GM21367 (cell line): ENCODE data around the gene BAHCC1.

ENCODE experiments used
- ATAC-seq: cut with Tn5 transposase; IDR thresholded peaks from one replicate; pipeline ENCODE4 v1.9.1; 2021; ENCODE audit not compliant: unreplicated experiment

Gene BAHCC1

DNA sequence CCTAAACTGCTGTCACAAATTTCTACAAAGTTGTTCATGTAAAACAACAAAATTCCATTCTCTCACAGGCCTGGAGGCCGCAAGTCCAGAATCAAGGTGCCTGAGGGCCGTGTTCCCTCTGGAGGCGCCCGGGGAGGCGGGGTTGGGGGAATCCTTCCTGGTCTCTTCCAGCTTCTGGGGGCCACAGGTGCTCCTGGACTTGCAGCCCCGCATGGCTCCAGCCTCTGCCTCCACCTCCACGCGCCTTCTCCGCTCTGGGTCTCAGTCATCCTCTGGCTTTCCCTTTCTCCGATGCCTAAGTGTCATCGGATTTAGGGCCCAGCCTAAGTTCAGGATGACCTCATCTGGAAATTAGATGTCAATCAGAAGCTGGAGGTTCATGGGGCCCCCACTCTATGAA lies 28.6 kb upstream of the BAHCC1 start:
- ATAC-seq = no peak

DNA sequence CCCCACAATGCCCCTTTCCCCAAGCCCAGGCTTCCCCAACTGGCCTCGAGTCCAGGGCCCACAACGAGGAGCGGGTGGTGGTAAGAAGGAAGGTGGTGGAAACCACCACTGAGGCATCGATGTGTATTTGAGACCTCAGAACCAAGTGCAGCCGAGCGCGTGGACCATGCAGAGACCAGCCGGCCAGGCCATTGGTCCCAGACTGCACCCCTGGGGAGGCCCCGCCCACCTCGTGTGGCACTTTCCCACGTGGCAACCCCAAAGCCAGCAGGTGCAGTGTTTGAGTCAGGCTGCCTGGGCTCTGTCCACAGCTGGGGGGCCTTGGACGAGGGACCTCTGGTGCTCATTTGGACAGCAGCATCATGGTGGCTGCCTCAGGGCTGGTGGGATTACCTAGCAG lies 28.1 kb upstream of the BAHCC1 start:
- no peak for ATAC-seq

DNA sequence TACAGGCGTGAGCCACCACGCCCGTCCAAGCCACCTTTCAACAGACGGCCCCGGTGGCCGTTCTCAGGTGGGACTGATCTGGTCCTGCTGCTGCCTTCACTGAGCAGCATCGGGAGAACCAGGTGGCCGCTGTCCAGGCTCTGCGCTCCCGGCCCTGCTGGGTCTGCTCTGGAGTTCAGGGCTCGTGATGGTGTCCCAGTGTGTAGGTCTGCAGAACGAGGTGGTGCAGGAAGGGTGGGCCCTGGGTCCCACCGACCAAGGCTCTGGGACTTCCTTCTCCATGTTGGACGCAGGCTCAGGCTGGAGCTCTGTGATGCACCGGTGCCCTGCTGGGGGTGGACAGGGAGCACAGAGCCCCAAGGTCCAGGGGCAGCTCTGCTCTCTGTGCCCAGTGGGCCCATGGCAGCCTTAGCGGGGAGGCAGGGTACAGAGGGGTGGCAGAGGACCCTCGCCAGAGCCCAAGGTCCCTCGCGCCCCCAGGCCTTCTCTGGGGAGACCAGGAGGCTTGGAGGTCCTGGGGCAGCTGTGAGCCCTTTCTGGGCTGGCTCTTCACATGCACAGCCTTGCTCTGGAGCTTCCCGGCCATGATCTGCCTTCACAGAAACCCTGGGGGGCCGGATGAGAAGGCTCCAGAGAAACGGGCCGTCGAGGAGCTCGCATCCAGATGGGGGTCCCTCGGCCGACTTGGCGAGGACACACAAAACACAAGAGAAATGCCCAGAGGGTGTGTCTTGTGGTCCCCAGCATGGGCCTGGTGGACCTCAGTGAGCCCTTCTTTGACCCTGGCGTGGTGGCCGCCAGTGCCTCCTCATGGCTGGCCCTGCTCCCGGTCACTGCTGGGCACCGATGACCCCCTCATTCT lies 26.9 kb upstream of the BAHCC1 start:
- no peak for ATAC-seq

DNA sequence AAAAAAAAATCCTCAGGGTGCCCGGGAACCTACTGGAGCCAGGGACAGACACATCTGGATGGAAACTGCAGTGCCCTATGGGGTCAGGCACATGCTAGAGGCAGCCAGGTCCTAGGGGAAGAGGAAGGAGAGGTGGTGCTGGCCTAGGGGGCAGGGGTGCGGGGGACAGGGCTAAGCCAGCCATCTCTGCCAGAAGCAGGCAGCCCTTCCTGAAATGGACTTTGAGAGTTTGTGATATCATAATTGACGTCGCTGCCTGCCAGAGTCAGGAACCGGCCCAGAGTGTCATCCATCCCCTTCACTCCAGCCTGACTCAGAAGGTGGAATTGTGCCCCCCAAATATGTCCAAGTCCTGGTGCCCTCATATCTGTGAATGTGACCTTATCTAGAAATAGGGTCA lies 25.0 kb upstream of the BAHCC1 start:
- ATAC-seq = no peak

DNA sequence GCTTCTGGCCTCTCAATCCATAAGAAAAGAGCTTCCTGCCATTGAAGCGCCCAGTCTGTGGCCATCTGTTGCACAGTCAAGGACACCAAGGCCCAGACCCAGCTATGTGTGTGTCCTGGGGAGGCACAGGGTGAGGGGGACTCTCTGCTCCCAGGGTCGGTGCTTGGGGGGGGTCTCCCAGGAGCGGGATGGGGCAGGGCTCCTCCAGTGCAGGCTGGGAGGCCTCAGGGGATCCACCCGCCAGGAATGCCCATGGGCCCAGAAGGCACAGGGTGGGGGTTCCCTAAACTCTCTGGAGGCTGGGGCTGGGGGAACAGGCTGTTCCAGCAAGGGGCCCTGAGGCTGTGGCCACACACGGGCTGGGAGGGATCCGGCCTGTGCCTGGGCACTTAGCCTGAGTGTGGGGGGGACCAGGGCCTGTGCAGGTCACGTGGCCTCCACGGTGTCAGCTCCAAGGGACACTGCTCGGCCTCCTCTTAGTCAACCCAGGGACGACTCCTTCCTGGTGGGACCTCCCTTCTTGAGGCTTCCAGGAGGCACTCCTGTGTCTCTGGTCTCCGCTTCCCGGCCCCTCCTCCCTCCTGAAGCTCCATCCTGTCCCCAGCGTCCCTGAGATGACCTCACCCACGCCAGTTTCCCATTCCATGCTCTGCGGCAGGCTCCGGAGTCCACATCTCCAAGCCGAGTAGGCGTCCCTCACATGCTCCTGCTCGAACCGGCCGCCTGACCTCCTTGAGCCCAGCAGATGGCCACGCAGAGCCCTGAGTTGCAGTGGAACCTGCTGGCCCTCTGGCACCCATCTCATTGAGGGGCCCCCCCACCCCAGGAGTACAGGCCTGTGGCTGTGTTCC lies 23.1 kb upstream of the BAHCC1 start:
- no peak for ATAC-seq

DNA sequence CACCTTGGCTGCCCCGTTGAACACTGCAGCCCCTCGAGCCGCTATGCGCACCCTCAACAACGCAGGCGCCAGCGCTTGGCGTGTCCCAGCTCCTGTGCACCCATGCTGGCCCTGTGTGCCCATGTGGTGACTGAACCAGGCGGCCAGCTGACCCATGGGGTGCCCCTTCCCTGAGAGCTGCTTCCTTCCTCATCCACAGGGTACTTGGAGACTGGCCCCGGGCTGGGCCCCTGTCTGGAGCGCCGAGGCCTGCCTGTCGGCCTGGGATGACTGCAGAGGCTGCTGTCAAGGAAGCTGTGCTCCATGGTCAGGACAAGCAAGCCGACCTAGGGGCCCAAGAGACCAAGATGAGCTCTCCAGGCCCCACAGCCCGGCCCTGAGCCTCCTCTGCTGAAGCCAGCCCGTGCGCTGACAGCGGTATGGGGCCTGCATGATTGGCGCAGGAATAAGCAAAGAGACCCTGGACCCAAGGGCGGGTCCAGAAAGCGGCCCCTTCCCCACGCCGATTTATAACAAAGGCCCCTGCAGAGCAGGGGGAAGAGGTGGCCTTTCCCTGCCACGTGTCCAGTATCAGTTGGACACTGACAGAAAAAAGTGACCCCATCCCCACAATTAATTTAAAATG lies 21.6 kb upstream of the BAHCC1 start:
- ATAC-seq = no peak

DNA sequence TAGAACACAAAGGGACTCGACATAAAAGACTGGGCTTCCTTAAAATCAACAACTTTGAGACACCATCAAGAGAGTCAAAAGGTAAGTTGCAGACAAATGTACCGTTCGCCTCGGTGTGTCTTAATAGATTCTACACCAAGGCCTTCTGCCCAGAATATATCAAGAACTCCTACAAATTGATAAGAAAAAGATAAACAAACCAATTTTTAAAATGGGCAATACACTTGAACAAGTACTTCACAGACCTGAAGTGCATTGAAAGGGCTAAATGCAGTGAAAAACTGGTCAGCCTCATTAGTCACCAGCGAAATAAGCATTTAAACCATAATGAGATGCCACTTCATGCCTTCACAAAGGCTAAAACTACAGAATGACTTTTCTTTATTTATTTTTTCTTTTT lies 20.4 kb upstream of the BAHCC1 start:
- no peak for ATAC-seq

DNA sequence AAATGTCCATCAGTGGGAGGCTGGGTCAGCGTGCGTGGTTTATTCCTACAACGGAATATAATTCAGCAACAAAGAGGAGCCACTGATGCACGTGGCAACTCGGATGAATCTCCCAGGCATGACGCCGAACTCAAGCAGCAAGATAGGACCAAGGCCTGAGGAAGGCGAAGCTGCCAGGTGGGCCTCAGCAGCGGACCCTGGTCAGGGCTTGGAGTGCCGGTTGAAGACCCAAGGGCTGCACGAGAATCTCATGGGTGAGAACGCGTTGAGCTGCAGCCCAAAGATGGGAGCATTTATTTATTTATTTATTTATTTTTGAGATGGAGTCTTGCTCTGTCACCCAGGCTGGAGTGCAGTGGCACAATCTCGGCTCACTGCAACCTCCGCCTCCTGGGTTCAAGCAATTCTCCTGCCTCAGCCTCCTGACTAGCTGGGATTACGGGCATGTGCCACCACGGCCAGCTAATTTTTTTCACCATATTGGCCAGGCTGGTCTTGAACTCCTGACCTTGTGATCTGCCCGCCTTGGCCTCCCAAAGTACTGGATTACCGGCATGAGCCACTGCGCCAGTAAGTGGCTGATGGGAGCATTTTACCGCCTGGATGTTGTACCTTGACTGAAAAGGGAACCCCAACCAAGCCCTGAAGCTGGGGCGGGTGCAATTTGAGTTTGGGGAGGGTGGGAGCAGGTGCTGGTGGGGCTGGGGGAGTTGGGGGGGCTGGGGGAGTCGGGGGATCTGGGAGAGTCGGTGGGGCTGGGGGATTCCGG lies 18.1 kb upstream of the BAHCC1 start:
- no peak for ATAC-seq

DNA sequence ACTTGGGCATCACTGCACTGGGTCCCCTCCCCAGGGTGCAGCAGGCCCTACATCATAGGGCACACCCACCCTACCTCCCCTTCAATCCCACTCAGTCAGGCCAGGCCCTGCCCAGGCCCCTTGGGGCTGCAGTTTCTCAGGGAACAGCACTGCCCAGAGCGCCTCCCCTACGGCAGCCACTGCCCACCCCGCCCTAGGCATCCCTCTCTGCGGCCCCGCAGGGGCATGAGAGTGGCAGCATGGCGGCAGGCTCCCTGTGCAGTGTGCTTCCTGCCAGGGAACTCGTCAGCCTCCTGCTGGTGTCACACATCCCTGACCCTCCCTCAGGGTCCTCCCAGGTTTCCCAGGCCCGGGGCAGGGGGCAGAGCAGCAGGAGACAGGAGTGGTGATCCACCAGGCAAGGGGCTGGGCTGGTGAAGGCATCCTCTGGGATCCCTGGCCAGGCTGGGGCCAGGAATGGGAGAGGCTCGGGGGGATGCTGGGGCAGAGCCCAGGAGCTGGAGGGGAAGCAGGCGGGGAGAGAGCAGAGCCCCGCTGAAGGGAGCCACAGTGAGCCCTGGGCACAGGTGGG lies 16.2 kb upstream of the BAHCC1 start:
- ATAC-seq = no peak

DNA sequence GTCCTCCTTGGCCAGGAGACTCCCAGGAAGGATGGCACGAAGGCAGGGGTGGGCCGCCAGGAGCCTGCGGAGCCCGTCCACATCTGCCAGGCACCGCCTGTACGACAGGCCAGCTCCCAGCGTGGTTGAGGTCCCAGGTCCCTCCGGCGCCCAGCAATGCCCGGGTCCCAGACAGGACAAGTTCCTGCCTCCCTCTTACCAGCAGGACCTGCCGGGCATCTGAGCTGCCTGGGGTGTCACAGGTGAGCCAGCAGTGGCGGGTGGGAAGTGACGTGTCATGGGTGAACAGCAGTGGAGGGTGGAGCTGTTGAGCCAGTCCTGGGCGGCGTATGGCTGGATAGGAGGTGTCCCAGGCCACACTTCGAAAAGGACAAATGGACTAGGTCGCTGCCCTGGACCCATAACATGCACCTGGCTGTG lies 15.7 kb upstream of the BAHCC1 start:
- ATAC-seq = no peak

DNA sequence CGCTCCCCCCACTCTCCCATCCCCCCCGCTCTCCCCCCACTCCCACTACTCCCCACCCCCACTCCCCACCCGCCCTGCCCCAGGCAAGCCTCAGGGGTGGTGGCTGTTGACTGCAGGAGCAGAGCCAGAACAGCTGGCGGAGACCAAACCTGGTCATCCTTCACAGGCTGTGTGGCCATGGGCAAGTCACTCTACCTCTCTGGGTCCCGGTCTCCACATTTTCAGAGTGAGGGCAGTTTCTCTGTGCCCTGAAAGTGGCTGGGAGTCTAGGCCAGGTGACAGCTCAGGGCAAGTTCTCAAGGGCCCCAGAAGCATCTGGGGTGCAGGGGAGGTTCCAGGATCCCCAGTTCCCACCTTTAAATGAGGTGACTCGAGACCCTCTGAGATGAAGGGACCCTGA lies 15.1 kb upstream of the BAHCC1 start:
- no peak for ATAC-seq

DNA sequence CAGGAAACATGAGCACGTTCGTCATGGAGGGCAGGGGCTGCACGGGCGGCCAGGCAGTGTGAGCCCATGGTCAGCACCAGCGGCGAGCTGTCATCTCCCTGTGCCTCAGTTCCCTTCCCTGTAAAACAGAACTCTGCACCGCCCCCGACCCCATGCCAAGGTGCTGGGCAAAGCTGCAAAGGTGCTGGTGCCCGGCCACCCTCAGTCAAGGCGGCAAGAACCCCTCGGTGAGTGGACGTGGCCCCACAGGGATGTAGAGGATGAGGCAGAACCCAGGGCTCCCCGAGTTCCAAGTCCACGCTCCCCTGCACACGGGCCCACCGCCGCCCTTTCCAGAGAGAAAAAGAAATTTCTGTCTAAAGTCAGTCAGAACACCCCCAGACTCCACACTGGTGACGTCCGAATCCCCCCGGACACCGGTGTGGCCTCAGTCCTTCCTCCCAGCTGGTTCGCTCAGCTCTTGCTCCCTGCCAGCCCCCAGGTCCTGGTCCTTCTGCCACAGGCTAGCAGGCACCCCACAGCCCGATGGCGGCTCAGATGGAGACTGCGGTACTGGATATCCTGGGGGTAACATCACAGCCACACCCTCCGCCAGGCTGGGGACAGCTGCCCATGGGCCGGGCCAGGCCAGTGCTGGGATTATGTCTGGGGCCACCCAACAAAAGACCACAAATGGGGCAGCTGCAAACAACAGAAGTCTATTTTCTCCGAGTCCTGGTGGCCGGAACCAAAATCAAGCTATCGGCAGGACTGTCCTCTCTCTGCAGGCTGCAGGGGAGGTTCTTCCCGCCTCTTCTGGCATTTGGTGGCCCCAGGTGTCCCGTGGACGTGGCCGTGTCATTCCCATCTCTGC lies 14.4 kb upstream of the BAHCC1 start:
- no peak for ATAC-seq

DNA sequence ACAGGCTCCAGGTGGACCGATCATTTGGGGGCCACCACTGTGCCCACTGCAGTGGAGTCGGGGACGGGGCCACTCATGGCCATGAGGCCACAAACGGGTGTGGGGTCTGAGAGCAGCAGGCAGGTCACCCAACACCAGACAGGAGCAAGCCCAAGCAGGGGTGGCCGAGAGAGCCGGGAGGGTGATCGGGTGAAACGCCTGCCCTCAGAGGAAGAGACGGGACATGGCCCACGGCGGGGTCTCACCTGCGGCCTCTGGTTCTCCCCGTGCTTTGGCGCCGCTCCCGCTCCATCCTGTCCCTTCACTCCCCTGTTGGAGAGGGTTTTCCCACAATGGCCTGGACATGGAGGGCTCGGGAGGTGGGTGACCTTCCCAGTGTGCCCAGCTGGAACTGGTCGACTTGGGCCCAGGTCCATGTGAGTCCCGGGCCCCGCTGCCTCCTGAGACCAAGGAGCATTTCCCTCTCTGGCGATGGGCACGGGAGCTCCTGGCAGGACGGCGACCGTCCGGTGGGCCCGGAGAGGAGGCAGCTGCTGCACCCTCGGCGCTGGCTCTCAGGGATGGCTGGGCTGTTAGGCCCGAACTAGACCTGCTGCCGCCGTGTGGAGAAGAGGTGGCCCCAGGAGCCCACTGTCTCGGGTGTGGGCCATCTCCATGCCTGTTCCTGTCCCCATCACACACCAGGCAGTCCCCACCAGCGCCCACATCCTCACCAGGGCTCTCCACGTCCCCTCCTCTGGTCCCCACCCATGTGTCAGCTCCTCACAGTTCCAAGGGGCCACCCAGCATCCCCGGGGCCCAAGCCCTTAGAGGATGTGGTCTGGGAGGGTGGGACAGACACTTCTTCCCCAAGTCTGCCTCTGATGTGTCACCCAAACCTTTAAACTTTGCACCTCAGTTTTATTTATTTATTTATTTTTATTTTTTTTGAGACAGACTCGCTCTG lies 13.4 kb upstream of the BAHCC1 start:
- ATAC-seq = no peak

DNA sequence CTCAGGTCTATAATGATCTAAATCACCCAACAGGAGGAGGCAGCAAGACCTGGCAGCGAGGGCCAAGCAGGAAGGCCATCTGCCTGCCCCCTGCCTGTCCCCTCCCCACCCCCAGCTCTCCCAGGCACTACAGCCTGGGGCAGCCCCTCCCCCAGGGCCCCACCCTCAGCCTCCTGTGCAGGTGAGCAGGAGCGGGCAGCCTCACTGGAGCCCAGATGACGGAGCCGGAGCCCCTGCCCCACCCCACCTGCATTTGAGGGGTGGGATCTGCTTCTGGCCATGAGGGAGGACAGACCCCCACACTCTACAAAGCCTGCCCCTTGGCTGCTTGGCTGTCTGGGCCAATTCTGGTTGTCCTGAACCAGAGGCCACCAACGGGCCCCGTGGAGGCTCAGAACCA lies 12.4 kb upstream of the BAHCC1 start:
- no peak for ATAC-seq

DNA sequence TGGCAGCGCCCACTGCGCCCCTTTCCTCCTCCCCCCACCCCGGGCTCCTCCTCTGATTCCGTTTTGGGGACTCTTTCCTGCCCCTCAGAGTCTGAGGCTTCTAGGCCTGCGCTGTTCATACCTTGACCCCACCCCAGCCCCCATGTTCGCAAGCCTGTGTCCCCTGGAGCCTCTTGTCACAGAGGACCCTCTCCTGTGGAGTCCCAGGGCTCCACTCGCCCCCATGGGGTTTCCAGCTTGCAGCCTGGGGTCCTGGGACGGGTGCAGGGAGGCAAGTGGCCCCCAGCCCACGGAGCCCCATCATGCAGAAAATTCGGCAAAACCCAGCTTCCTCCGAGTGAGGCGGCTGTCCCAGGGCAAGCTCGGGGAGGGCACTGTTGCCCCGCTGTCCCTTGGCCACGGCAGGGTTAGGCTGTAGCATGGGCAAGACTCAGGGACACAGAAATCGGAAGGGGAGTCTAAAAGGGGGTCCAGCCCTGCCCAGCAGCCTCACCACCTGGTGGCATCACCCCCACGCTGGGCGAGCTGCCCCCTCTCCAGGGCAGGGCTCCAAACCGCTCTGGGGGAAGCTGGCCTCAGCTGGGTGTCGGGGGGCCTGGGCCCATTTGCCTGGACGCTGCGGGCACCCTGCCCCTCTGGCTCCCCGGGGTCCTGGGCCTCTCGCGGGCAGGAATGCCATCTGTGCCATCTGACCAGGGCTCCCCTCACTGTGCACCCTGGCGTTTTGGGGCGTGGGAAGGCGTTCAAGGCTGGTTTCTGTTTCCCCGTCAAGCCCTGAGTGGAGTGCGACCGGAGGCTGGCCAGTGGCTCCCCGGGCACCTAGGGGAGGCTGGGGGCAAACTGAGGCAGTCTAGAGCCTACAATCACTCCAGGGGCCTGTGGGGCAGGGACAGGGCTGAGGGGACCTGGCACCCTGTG lies 11.5 kb upstream of the BAHCC1 start:
- no peak for ATAC-seq

DNA sequence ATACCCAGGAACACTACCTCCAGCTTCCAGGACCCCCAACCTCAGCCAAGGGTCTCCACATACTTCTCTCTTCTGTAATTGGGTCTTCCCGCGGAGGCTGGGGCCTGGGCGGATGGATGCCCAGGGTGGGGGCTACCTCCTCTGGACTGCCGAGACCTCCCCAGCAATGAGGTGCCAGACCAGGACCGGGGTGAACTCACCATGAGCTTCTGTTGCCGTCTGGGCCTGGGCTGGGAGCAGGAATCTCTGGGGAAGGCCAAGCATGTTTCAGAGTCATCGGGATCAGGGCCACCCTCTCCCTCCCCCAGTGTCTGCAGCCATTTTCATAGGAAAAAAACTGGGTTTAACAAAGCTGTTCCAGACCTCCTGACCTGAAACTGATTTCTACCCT lies 10.3 kb upstream of the BAHCC1 start:
- no peak for ATAC-seq

DNA sequence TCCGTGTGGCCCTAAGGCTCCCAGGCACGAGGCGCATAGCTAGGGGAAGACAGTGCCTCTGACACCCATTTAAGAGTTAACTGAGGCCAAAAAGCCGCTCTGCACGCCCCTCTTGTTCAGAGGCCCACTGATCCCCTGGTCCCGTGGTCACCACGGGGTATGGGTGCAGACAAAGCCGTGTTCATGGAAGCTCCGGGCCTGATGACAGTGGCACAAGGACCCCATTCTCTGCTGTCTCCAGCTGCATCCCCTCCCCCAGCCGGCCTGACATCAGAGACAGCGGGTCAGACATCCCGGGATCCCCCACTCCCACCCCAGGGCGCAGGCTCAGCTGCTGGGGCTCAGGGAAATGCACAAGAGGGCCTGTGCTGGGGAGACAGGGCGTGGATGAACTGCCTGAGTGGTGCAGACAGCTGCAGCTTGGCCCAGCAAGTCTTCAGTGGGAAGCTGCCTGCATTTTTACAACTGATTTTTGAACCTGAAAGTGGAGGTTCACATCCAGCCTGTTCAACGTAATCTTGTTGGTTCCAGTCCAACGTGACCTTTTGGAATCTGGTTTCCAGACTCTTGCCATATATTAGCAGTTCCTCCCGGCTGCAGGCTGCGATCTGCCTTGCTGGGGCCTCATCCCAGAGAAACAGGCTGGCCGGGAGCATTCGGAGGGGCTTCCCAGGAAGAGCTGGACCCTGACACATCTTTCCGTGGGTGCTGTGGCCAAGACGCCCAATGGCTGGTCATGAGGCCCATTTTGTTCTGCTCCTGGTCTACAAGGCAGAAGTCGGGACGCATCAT lies 9.7 kb upstream of the BAHCC1 start:
- no peak for ATAC-seq
